GM13976 (cell line): Measurements from ENCODE around the gene VAMP7.
A peak's percentile ranks its signal among the peaks of the same experiment; 100 is the strongest.
"Not testable (repeated sequence)": the region's sequence is repeated elsewhere in the genome, so short reads cannot be mapped to it uniquely, and the experiment has no call there.

Source experiments
- DNase-seq: peaks from one replicate; pipeline ENCODE4 v3.0.0; 2012; ENCODE audit warnings: low spot score
- CTCF ChIP-seq: IDR thresholded peaks from 2 replicates; pipeline ENCODE4 v1.5.1; 2012; ENCODE audit warnings: borderline replicate concordance, mild to moderate bottlenecking; ENCODE audit not compliant: insufficient read depth; ENCODE audit errors: extremely low read depth, missing control alignments, control extremely low read depth
- in situ Hi-C: fragments of 300-500 bp; cut with MboI; formaldehyde crosslinking; loops from one replicate; pipeline ENCODE4 v1.12.0; 2022; ENCODE audit warnings: low sequenced_read_pairs, mixed read lengths, inconsistent platforms; ENCODE audit not compliant: unreplicated experiment

The VAMP7 gene

GRCh38 chrX:155881158-155881993 lies at the start of gene VAMP7:
Gene VAMP7, plus strand, starts transcription at chrX:155881345. Its CDS starts 8,122 bp downstream, at chrX:155889467.
- in situ Hi-C loops: no loop called here
- no peak for TF ChIP-seq CTCF
- peak; percentile 84 for DNase-seq

GRCh38 chrX:155841232-155841631 lies 39.9 kb upstream of the VAMP7 start:
- no peak for DNase-seq
- in situ Hi-C loops: no loop called here
- TF ChIP-seq CTCF: no peak

- in situ Hi-C loops: not testable (repeated sequence)
Measured at GRCh38 chrX:155851786-155852185, 29.4 kb upstream of the VAMP7 start.

GRCh38 chrX:155857561-155857960 lies 23.6 kb upstream of the VAMP7 start:
- in situ Hi-C loops: no loop called here
- DNase-seq: no peak
- peak; percentile 17 for TF ChIP-seq CTCF

More at GRCh38 chrX:155851786-155852185, 29.4 kb upstream of the VAMP7 start:
- DNase-seq: not testable (repeated sequence)

- in situ Hi-C loops: no loop called here
- DNase-seq: no peak
- TF ChIP-seq CTCF: no peak
Measured at GRCh38 chrX:155864655-155865054, 16.5 kb upstream of the VAMP7 start.

GRCh38 chrX:155865193-155865592 lies 16.0 kb upstream of the VAMP7 start:
- in situ Hi-C loops: no loop called here
- TF ChIP-seq CTCF: no peak
- DNase-seq: no peak

- no peak for TF ChIP-seq CTCF
- DNase-seq: no peak
- in situ Hi-C loops: no loop called here
Measured at GRCh38 chrX:155867821-155868220, 13.3 kb upstream of the VAMP7 start.
